Stimulated activated naive CD4-positive, alpha-beta T cell (primary cell): ENCODE results near the gene PARPBP.
A peak's percentile ranks its signal among the peaks of the same experiment; 100 is the strongest.
"Not testable (repeated sequence)": the region's sequence is repeated elsewhere in the genome, so short reads cannot be mapped to it uniquely, and the experiment has no call there.

Experiments
- DNase-seq, 6 experiments: peaks; one replicate each; lab custom pipeline; 2025; lab: John Stamatoyannopoulos, UW

The PARPBP gene

GRCh38 chr12:102155206-102155605 lies 35.2 kb downstream of the PARPBP start:
- DNase-seq, result not testable (repeated sequence)

GRCh38 chr12:102163383-102163782 lies 43.4 kb downstream of the PARPBP start:
- no peak for DNase-seq

- DNase-seq, result no peak
Observed at GRCh38 chr12:102167821-102168604, 48.0 kb downstream of the PARPBP start.

- peak in 2 of 6 experiments; percentile 2 to 6 for DNase-seq
Observed at GRCh38 chr12:102169922-102170621, 50.1 kb downstream of the PARPBP start.

- DNase-seq, result no peak
Observed at GRCh38 chr12:102171951-102172350, 52.0 kb downstream of the PARPBP start.

- DNase-seq, result no peak
Observed at GRCh38 chr12:102172436-102172835, 52.5 kb downstream of the PARPBP start.

GRCh38 chr12:102174117-102174516 lies 54.1 kb downstream of the PARPBP start:
- no peak for DNase-seq

GRCh38 chr12:102174761-102175160 lies 54.8 kb downstream of the PARPBP start:
- no peak for DNase-seq

- no peak for DNase-seq
Observed at GRCh38 chr12:102182635-102183034, 62.7 kb downstream of the PARPBP start.

- no peak for DNase-seq
Observed at GRCh38 chr12:102195826-102196225, 75.8 kb downstream of the PARPBP start.

GRCh38 chr12:102197789-102198188 lies 77.8 kb downstream of the PARPBP start, which contains the start of gene PMCH:
PMCH (minus strand) TSS chr12:102197833; CDS start chr12:102197770, 63 bp downstream.
- DNase-seq, result no peak

- DNase-seq, result no peak
Observed at GRCh38 chr12:102201436-102202061, 81.6 kb downstream of the PARPBP start.

- DNase-seq, result no peak
Observed at GRCh38 chr12:102202556-102202955, 82.6 kb downstream of the PARPBP start.

GRCh38 chr12:102204025-102204424 lies 84.0 kb downstream of the PARPBP start:
- DNase-seq, result no peak

GRCh38 chr12:102215992-102216691 lies 96.2 kb downstream of the PARPBP start:
- DNase-seq, result no peak

- no peak for DNase-seq
Observed at GRCh38 chr12:102220736-102221135, 100.8 kb downstream of the PARPBP start.

- DNase-seq, result no peak
Observed at GRCh38 chr12:102227954-102228353, 108.0 kb downstream of the PARPBP start.

GRCh38 chr12:102232036-102232435 lies 112.1 kb downstream of the PARPBP start:
- DNase-seq, result no peak

GRCh38 chr12:102232446-102232845 lies 112.5 kb downstream of the PARPBP start:
- DNase-seq, result no peak

- DNase-seq, result no peak
Observed at GRCh38 chr12:102234599-102234998, 114.6 kb downstream of the PARPBP start.

- not testable (repeated sequence) for DNase-seq
Observed at GRCh38 chr12:102240859-102241258, 120.9 kb downstream of the PARPBP start.
